SK-N-SH treated with all-trans-retinoic acid at 6 μM for 48 hours (cell line): ENCODE measurements around the gene CIITA.

Experiments
- ARNTL ChIP-seq: fragments of 450-650 bp; formaldehyde crosslinking; IDR thresholded peaks from 2 replicates; pipeline ENCODE4 v1.5.0; 2020; ENCODE audit warnings: low read depth, mild to moderate bottlenecking, moderate library complexity, borderline replicate concordance
- ESRRG ChIP-seq: fragments of 250-450 bp; sonication (Bioruptor Pico); IDR thresholded peaks from 2 replicates; pipeline ENCODE4 v1.6.1; 2021; ENCODE audit warnings: mild to moderate bottlenecking
- PPARA ChIP-seq: fragments of 250-450 bp; sonication (Bioruptor Pico); IDR thresholded peaks from 2 replicates; pipeline ENCODE4 v1.5.0; 2020; ENCODE audit warnings: mild to moderate bottlenecking, borderline replicate concordance
- ZFP3 ChIP-seq: fragments of 250-450 bp; sonication (Bioruptor Pico); IDR thresholded peaks from 2 replicates; pipeline ENCODE4 v1.5.0; 2020; ENCODE audit warnings: mild to moderate bottlenecking, moderate library complexity
- ZNF565 ChIP-seq: fragments of 450-650 bp; formaldehyde crosslinking; conservative IDR thresholded peaks from 2 replicates; pipeline ENCODE4 v1.5.0; 2020; ENCODE audit warnings: low read depth, mild to moderate bottlenecking, moderate library complexity
- TF ChIP-seq, protein P1 (sequence below): fragments of 250-450 bp; sonication (Bioruptor Pico); IDR thresholded peaks from 2 replicates; pipeline ENCODE4 v1.8.0; 2021; ENCODE audit warnings: low read depth, mild to moderate bottlenecking, moderate library complexity, borderline replicate concordance

- TF ChIP-seq ESRRG (CRISPR knock-in tag) (no peak), ZNF565 (no peak), PPARA (no peak), ZFP3 (no peak), ARNTL (CRISPR knock-in tag) (no peak)
- TF ChIP-seq, protein P1, sequence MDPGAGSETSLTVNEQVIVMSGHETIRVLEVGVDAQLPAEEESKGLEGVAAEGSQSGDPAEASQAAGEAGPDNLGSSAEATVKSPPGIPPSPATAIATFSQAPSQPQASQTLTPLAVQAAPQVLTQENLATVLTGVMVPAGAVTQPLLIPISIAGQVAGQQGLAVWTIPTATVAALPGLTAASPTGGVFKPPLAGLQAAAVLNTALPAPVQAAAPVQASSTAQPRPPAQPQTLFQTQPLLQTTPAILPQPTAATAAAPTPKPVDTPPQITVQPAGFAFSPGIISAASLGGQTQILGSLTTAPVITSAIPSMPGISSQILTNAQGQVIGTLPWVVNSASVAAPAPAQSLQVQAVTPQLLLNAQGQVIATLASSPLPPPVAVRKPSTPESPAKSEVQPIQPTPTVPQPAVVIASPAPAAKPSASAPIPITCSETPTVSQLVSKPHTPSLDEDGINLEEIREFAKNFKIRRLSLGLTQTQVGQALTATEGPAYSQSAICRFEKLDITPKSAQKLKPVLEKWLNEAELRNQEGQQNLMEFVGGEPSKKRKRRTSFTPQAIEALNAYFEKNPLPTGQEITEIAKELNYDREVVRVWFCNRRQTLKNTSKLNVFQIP, result no peak
These were observed 53.7 kb downstream of the CIITA start for GRCh38 chr16:10930755-10931093.
